AG09319 (cell line): ENCODE results near the gene TP53AIP1.

Source experiments
- DNase-seq: peaks from one replicate; pipeline ENCODE4 v3.0.0-alpha.2; 2010; ENCODE audit warnings: low read depth; ENCODE audit errors: extremely low read depth
- TF ChIP-seq, protein P1 (sequence below): IDR thresholded peaks from 2 replicates; pipeline ENCODE4 v1.5.1; 2011; ENCODE audit warnings: low read depth, mild to moderate bottlenecking, inconsistent platforms, low read length, moderate library complexity

TP53AIP1 gene

DNA sequence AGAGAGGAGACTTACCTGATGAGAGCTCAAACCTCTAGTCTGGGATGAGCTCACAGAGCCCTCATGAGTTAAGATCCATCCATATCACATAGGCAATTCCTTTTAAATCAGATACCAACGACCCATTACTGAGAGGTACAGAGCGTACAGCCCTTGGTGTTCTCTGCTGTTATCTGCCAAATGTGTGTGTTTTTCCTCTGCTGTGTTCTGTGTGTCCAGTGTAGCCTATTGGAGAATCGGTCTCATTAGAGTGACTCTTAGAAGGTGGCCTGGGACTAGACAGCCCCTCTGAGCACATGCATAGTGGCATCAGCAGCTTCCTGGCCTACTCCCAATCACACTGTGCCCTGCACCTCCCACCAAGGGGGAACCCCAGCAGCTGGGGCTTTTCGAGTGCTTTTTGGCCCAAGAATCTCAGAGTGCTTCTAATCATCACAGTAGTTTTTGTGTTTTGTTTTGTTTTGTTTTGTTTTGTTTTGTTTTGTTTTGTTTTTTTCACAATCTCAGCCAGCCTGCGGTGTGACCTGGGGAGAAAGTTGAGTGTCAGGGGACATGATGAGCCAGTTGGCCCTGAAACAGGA, 25.4 kb downstream of the TP53AIP1 start:
- no peak for DNase-seq
- TF ChIP-seq, protein P1, sequence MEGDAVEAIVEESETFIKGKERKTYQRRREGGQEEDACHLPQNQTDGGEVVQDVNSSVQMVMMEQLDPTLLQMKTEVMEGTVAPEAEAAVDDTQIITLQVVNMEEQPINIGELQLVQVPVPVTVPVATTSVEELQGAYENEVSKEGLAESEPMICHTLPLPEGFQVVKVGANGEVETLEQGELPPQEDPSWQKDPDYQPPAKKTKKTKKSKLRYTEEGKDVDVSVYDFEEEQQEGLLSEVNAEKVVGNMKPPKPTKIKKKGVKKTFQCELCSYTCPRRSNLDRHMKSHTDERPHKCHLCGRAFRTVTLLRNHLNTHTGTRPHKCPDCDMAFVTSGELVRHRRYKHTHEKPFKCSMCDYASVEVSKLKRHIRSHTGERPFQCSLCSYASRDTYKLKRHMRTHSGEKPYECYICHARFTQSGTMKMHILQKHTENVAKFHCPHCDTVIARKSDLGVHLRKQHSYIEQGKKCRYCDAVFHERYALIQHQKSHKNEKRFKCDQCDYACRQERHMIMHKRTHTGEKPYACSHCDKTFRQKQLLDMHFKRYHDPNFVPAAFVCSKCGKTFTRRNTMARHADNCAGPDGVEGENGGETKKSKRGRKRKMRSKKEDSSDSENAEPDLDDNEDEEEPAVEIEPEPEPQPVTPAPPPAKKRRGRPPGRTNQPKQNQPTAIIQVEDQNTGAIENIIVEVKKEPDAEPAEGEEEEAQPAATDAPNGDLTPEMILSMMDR, result no peak

DNA sequence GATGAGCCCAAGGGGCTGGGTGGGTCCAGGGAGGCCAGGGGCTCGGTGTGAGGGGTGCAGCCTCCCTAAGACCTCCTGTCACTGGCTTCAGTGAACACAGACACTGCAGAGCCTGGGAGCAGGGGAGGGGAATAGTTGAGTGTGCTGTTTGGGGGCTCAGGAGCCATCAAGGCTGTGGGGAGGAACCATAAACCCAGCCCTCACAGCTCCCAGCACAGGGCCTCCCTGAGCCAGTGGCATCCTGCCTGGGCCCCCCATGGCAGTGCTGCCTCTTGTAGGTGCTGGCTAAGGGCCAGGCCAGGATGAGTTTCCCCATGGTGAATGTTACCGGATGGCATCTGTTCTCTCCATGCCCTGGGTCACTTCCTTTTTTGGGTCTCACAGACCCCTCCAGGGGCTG, 26.0 kb downstream of the TP53AIP1 start:
- no peak for DNase-seq
- TF ChIP-seq, protein P1, result no peak

DNA sequence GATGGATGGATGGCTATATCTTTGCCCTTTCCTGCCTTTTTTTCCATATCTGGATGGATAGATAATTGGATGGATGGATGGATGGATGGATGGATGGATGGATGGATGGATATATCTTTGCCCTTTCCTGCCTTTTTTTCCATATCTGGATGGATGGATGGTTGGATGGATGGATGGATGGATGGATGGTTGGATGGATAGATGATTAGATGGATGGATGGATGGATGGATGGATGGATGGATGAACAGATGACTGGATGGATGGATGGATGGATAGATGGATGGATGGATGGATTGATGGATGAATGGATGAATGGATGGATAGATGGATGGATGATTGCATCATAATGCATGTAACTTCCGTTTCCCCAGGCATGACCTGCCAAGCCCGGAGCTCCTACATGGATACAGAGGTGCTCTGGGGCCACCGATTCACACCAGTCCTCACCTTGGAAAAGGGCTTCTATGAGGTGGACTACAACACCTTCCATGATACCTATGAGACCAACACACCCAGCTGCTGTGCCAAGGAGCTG, 26.6 kb downstream of the TP53AIP1 start:
- TF ChIP-seq, protein P1, result no peak
- DNase-seq, result no peak

DNA sequence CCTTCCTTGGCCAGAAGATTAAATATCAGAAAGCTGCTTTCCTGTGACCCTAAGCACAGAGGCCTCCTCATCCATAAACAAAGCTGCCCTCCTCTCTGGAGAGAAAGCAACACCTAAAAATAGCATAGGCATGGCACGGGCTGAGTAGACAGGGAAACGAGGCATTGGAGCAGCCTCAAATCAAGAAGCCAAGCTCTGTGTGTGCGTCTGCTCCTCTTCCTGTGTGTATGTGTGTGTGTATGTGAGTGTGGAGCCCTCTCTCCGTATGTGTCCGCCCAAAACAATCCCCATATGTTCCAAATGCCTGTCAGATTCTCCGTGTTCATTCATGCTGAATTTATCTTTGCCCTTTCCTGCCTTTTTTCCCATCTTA, 27.5 kb downstream of the TP53AIP1 start:
- TF ChIP-seq, protein P1, result no peak
- DNase-seq, result no peak

DNA sequence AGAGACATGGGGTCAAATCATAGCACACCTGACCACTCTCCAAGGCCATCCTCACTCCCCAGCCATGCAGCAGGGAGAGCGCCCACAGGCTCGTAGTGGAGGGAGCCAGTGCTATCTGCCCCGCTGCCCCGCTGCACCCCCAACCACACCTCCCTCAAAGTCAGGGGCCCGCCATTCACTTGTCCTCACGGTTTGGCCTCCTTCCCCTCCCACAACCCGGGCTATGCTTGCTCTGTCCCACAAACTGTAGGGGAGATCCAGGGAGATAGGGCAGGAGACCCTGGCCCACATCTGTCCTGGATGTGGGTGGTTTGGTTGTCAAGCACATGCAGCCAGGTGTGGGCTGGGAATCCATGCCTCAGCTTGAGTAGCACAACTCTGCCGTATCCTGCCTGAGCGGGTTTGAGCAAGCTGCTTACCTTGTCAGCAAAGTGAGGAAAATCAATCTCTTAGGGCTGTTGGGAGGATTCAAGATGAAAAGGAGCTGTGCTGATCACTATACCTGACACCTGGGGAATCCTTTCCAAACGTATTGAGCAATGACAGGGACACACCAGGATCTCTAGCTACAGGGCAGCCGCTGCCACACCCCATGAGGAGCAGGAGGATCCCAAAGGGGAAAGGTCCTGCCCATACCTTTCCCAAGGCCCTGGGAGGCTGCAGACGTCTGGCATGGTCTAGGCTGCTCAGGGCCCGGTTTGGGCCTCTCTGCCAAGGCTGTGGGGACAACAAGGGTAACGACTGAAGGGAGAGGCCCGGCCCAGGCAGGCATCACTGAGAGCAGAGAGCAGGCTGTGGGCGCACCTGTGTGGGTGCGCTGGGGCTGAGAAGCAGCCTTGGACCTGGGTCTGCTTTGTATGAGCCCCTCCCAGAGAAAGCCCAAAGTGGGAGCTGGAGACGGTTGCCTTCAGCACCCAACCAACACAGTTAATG, 28.2 kb downstream of the TP53AIP1 start:
- TF ChIP-seq, protein P1, result no peak
- DNase-seq, result no peak

DNA sequence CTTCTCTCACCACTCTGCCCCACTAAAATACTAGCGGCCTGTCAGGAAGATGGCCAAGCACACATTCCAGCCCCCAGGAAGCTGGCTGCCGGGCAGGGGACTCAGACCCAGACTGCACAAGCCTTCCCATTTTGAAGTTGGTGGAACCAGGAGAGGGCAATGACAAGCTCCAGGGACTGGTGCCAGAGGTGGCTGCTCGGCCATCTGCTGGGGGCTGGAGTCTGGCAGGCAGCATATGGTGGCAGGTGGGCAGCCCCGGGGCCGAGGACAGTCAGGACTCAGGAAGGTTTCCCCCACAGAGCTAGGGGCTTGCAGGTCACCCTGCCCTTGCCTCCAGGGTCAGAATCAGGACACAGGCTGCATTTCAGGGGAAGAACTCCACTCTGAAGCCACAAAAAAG, 28.9 kb downstream of the TP53AIP1 start:
- TF ChIP-seq, protein P1, result no peak

DNA sequence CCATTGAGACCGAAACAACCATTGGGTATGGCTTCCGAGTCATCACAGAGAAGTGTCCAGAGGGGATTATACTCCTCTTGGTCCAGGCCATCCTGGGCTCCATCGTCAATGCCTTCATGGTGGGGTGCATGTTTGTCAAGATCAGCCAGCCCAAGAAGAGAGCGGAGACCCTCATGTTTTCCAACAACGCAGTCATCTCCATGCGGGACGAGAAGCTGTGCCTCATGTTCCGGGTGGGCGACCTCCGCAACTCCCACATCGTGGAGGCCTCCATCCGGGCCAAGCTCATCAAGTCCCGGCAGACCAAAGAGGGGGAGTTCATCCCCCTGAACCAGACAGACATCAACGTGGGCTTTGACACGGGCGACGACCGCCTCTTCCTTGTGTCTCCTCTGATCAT, 31.0 kb downstream of the TP53AIP1 start:
- TF ChIP-seq, protein P1, result no peak
- DNase-seq, result no peak

More for the DNA sequence above, 28.9 kb downstream of the TP53AIP1 start:
- DNase-seq, result no peak
